Small intestine (tissue), 16 donors: ENCODE data around the gene ACADM. TPM values are rescaled to one million over a fixed set of nuclear protein-coding genes. Genes with fewer than 3 reads are reported as not detected.
"Not testable (repeated sequence)": the region's sequence is repeated elsewhere in the genome, so short reads cannot be mapped to it uniquely, and the experiment has no call there.

Source experiments
- DNase-seq, 2 donors: peaks; one replicate each; pipeline versions ENCODE4 v3.0.0 to v3.0.0-alpha.2; 2013
- FAIRE-seq: peaks from 2 replicates; lab custom pipeline; 2012; peaks lifted over from hg19 to GRCh38; lab: Jason Lieb, UNC
- H3K27ac ChIP-seq, 3 donors: one replicate each; pipeline ENCODE4 v1.5.1; 2013; ENCODE audit warnings: low read length in 2 of 3, mild to moderate bottlenecking in 2 of 3, control low read depth in 1 of 3, inconsistent platforms in 1 of 3, low read depth in 1 of 3, moderate library complexity in 1 of 3
- H3K27me3 ChIP-seq, 3 donors: one replicate each; pipeline ENCODE4 v1.6.1; 2013; ENCODE audit warnings: low read length in 3 of 3, inconsistent platforms in 1 of 3; ENCODE audit not compliant: control insufficient read depth in 3 of 3, insufficient read depth in 3 of 3
- H3K36me3 ChIP-seq, 3 donors: one replicate each; pipeline ENCODE4 v1.6.1; 2013; ENCODE audit warnings: low read length in 3 of 3, inconsistent platforms in 1 of 3, low read depth in 1 of 3, mild to moderate bottlenecking in 1 of 3, moderate library complexity in 1 of 3; ENCODE audit not compliant: control insufficient read depth in 3 of 3, insufficient read depth in 2 of 3
- H3K4me1 ChIP-seq, 3 donors: one replicate each; pipeline ENCODE4 v1.6.1; 2013; ENCODE audit warnings: low read length in 2 of 3, inconsistent platforms in 1 of 3, low read depth in 1 of 3, mild to moderate bottlenecking in 1 of 3, moderate library complexity in 1 of 3; ENCODE audit not compliant: control insufficient read depth in 3 of 3, insufficient read depth in 2 of 3
- H3K4me3 ChIP-seq, 3 donors: one replicate each; pipeline ENCODE4 v1.5.1; 2013; ENCODE audit warnings: low read length in 3 of 3, control low read depth in 1 of 3, inconsistent platforms in 1 of 3, low read depth in 1 of 3, mild to moderate bottlenecking in 1 of 3, moderate library complexity in 1 of 3
- H3K9me3 ChIP-seq, 2 donors: one replicate each; pipeline ENCODE4 v1.6.1; 2013; ENCODE audit warnings: low read depth in 1 of 2, low read length in 1 of 2; ENCODE audit not compliant: control insufficient read depth in 2 of 2, insufficient read depth in 1 of 2
- WGBS, 3 donors: extraction: QIAGEN DNeasy Blood & Tissue Kit; methylation state at CpG; one replicate each; pipeline ENCODE4 v1.1.7; 2013; 5-methylcytosine and 5-hydroxymethylcytosine counted together
- long read RNA-seq, 10 donors: transcript quantifications; one replicate each; lab custom pipeline, GENCODE V29; 2026
- polyA plus RNA-seq, 4 donors: library from polyadenylated mRNA; stranded (reverse) in 3 of 4; unstranded in 1 of 4; fragments of 200-250 nt in 3 of 4; fragments of 120-200 nt in 1 of 4; gene quantifications; one replicate each; pipeline versions ENCODE4 v1.2.1 to v1.2.3, GENCODE V29; 2013
- donor health status: healthy with polysubstance abuse.
- donor health status: control.
- donor health status: control.
- donor health status: Bipolar disorder and iron deficiency.
- donor health status: healthy.

The ACADM gene
- 100 to 1,000 TPM in 2 of 4 donors, 10 to 100 TPM in 2; 22.5 to 188 (median 77.9) TPM for polyA plus RNA-seq
- long read RNA-seq, donor 1, result 0 reads
- long read RNA-seq, donor 2, transcript ACADM-202 (12 exons, 2,619 nt), result major isoform, 5 of 17 reads
- long read RNA-seq, donor 2, partial matches to known transcripts, result 12 of 17 reads
- long read RNA-seq, donor 2, other reads (novel, unspliced or antisense), result 0 of 17 reads
- long read RNA-seq, donor 3, transcript ACADM-202 (12 exons, 2,619 nt), result major isoform, 9 of 33 reads
- long read RNA-seq, donor 3, partial matches to known transcripts, result 22 of 33 reads
- long read RNA-seq, donor 3, other reads (novel, unspliced or antisense), result 0 of 33 reads
- long read RNA-seq, donor 4, partial matches to known transcripts, result 0 of 1 reads
- long read RNA-seq, donor 4, other reads (novel, unspliced or antisense), result 0 of 1 reads
- long read RNA-seq, donor 5, partial matches to known transcripts, result 8 of 9 reads
- long read RNA-seq, donor 5, other reads (novel, unspliced or antisense), result 0 of 9 reads
- long read RNA-seq, donor 6, transcript ACADM-202 (12 exons, 2,619 nt), result major isoform, 6 of 35 reads
- long read RNA-seq, donor 6, partial matches to known transcripts, result 29 of 35 reads
- long read RNA-seq, donor 6, other reads (novel, unspliced or antisense), result 0 of 35 reads
- long read RNA-seq, donor 7, result 0 reads
- long read RNA-seq, donor 8, partial matches to known transcripts, result 0 of 1 reads
- long read RNA-seq, donor 8, other reads (novel, unspliced or antisense), result 0 of 1 reads
- long read RNA-seq, donor 9, partial matches to known transcripts, result 11 of 14 reads
- long read RNA-seq, donor 9, other reads (novel, unspliced or antisense), result 0 of 14 reads
- long read RNA-seq, donor 10, transcript ACADM-202 (12 exons, 2,619 nt), result major isoform, 9 of 67 reads
- long read RNA-seq, donor 10, transcript ACADM-218 (11 exons, 2,535 nt), result minor isoform, 5 of 67 reads
- long read RNA-seq, donor 10, partial matches to known transcripts, result 52 of 67 reads
- long read RNA-seq, donor 10, other reads (novel, unspliced or antisense), result 0 of 67 reads

GRCh38 chr1:75724472-75725022 lies at the start of gene ACADM:
Gene ACADM, plus strand, starts transcription at chr1:75724709. Its CDS starts 79 bp downstream, at chr1:75724788.
- WGBS, 3 donors, result 0 to 1% (median 0%) methylated on average over 39 to 48 of the region's 48 CpGs
- H3K36me3 ChIP-seq, result peaks cover 0 to 2% (median 0%) of the 10 kb centered on the region in 3 donors
- no peaks in the 10 kb centered on the region for H3K27me3 ChIP-seq
- H3K9me3 ChIP-seq, result no peaks in the 10 kb centered on the region
- peak within 1 kb of the TSS; percentile 83 to 95 (median 94) for H3K27ac ChIP-seq
- peak within 1 kb of the TSS; percentile 73 to 94 (median 82) for H3K4me3 ChIP-seq
- FAIRE-seq, result no peak
- H3K4me1 ChIP-seq, result peaks cover 0 to 12% (median 9%) of the 10 kb centered on the region in 3 donors
- DNase-seq, result peak; percentile 88 to 92

- Histone ChIP-seq H3K27ac (no peak overlapping the region), H3K27me3 (no peaks in the 10 kb centered on the region), H3K9me3 (no peaks in the 10 kb centered on the region), H3K4me1 (no peaks in the 10 kb centered on the region), H3K36me3 (no peaks in the 10 kb centered on the region), H3K4me3 (no peak overlapping the region)
- FAIRE-seq (no peak), DNase-seq (no peak)
- 78 to 89% (median 82%) methylated on average over 5 of the region's 5 CpGs for WGBS, 3 donors
Measured at GRCh38 chr1:75677443-75677842, 47.1 kb upstream of the ACADM start.

- not testable (repeated sequence) for H3K27me3 ChIP-seq, H3K4me1 ChIP-seq, FAIRE-seq, H3K4me3 ChIP-seq, DNase-seq, H3K9me3 ChIP-seq, H3K36me3 ChIP-seq, H3K27ac ChIP-seq
- 53 to 69% (median 66%) methylated on average over 10 of the region's 10 CpGs for WGBS, 3 donors
Measured at GRCh38 chr1:75677964-75678363, 46.5 kb upstream of the ACADM start.

- no peaks in the 10 kb centered on the region for H3K36me3 ChIP-seq
- no peak overlapping the region for H3K27ac ChIP-seq
- FAIRE-seq (no peak), DNase-seq (no peak)
- H3K4me1 ChIP-seq, result no peaks in the 10 kb centered on the region
- no peaks in the 10 kb centered on the region for H3K9me3 ChIP-seq
- H3K27me3 ChIP-seq, result no peaks in the 10 kb centered on the region
- H3K4me3 ChIP-seq, result no peak overlapping the region
Measured at GRCh38 chr1:75690547-75690946, 34.0 kb upstream of the ACADM start.

GRCh38 chr1:75693551-75693950 lies 31.0 kb upstream of the ACADM start:
- Histone ChIP-seq H3K36me3 (no peaks in the 10 kb centered on the region), H3K27ac (no peak overlapping the region), H3K4me1 (no peaks in the 10 kb centered on the region), H3K4me3 (no peak overlapping the region), H3K9me3 (no peaks in the 10 kb centered on the region), H3K27me3 (no peaks in the 10 kb centered on the region)
- 32 to 42% (median 39%) methylated on average over 3 of the region's 3 CpGs for WGBS, 3 donors
- no peak for DNase-seq
- no peak for FAIRE-seq

DNA sequence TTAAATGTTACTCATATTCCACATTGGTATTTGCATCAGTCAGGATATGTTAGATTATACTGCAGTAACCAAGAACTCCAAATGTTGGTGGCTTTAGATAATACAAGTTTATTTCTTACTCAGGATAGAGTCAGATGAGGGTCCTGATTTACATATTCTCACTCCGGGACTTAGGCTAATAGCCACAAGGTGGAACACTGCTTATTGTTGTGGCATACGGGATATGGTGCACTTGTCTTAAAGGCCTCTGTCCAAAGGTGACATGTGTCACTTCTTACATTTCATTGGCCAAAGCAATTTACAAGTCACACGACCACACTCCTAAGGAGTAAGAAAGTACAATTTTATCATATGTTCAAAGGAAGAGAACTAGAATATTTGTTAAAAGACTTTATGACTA lies 28.5 kb upstream of the ACADM start:
- H3K4me1 ChIP-seq, result no peaks in the 10 kb centered on the region
- H3K36me3 ChIP-seq, result no peaks in the 10 kb centered on the region
- FAIRE-seq (no peak), DNase-seq (peak; percentile 16 to 23)
- no peaks in the 10 kb centered on the region for H3K9me3 ChIP-seq
- no peak overlapping the region for H3K4me3 ChIP-seq
- 25 to 61% (median 34%) methylated on average over 3 of the region's 3 CpGs for WGBS, 3 donors
- H3K27me3 ChIP-seq, result no peaks in the 10 kb centered on the region
- H3K27ac ChIP-seq, result no peak overlapping the region

- Histone ChIP-seq H3K36me3 (no peaks in the 10 kb centered on the region), H3K4me3 (no peak overlapping the region), H3K4me1 (no peaks in the 10 kb centered on the region), H3K27me3 (no peaks in the 10 kb centered on the region), H3K9me3 (no peaks in the 10 kb centered on the region), H3K27ac (no peak overlapping the region)
- 33 to 52% (median 36%) methylated on average over 2 of the region's 2 CpGs for WGBS, 3 donors
- FAIRE-seq (no peak), DNase-seq (peak in 1 of 2 donors; percentile 82)
Measured at GRCh38 chr1:75707191-75707590, 17.3 kb upstream of the ACADM start.

- FAIRE-seq, result no peak
- DNase-seq, result no peak
- WGBS, 3 donors, result 77 to 86% (median 85%) methylated on average over 2 of the region's 2 CpGs
- no peaks in the 10 kb centered on the region for H3K4me1 ChIP-seq
- H3K36me3 ChIP-seq, result no peaks in the 10 kb centered on the region
- no peaks in the 10 kb centered on the region for H3K9me3 ChIP-seq
- no peak overlapping the region for H3K27ac ChIP-seq
- no peak overlapping the region for H3K4me3 ChIP-seq
- no peaks in the 10 kb centered on the region for H3K27me3 ChIP-seq
Measured at GRCh38 chr1:75708910-75709309, 15.6 kb upstream of the ACADM start.
